ENCODE measurements around the gene ACBD6.

- TF ChIP-seq POLR2A (IDR thresholded peaks at IDR 0.05; ENCODE audit: low read length) = no peak
- TF ChIP-seq GATA1 (IDR thresholded peaks at IDR 0.05; ENCODE audit: low read depth, low read length) = no peak
Measured at GRCh38 chr1:180385144-180385543, 117.2 kb downstream of the ACBD6 start.

Data from erythroblast (primary cell).